ENCODE results near the gene ADPRHL1. TPM values are rescaled to one million over a fixed set of nuclear protein-coding genes. Genes with fewer than 3 reads are reported as not detected.

The ADPRHL1 gene
- total RNA-seq, 2 experiments from 2014 or later = 0.73 to 0.87 TPM

- no peak for DNase-seq
- Mint-ChIP-seq H3K4me3 (peak overlapping the region; percentile 13), H3K27me3 (ENCODE audit: low read depth) (peaks cover 18% of the 10 kb centered on the region), H3K27ac (no peak overlapping the region), H3K9me3 (ENCODE audit: insufficient read depth) (no peaks in the 10 kb centered on the region), H3K4me1 (ENCODE audit: low read depth) (no peaks in the 10 kb centered on the region), H3K36me3 (ENCODE audit: low read depth) (no peaks in the 10 kb centered on the region)
- ATAC-seq = no peak
- CTCF ChIA-PET = no interaction called here
- POLR2A ChIA-PET = no interaction called here
Measured at GRCh38 chr13:113364901-113365582, 88.2 kb downstream of the ADPRHL1 start.

GRCh38 chr13:113364311-113364889 lies 88.9 kb downstream of the ADPRHL1 start:
- ChIA-PET POLR2A (no interaction called here), CTCF (no interaction called here)
- Mint-ChIP-seq H3K4me1 (ENCODE audit: low read depth) (no peaks in the 10 kb centered on the region), H3K4me3 (no peak overlapping the region), H3K9me3 (ENCODE audit: insufficient read depth) (no peaks in the 10 kb centered on the region), H3K27me3 (ENCODE audit: low read depth) (peaks cover 18% of the 10 kb centered on the region), H3K36me3 (ENCODE audit: low read depth) (no peaks in the 10 kb centered on the region), H3K27ac (no peak overlapping the region)
- DNase-seq (no peak), ATAC-seq (no peak)

GRCh38 chr13:113361406-113361805 lies 91.9 kb downstream of the ADPRHL1 start:
- Mint-ChIP-seq H3K9me3 (ENCODE audit: insufficient read depth) (no peaks in the 10 kb centered on the region), H3K27me3 (ENCODE audit: low read depth) (peaks cover 21% of the 10 kb centered on the region), H3K36me3 (ENCODE audit: low read depth) (no peaks in the 10 kb centered on the region), H3K4me1 (ENCODE audit: low read depth) (no peaks in the 10 kb centered on the region), H3K4me3 (no peak overlapping the region), H3K27ac (no peak overlapping the region)
- CTCF ChIA-PET = no interaction called here
- POLR2A ChIA-PET = no interaction called here
- ATAC-seq = no peak
- DNase-seq = peak; percentile 16

- POLR2A ChIA-PET = no interaction called here
- Mint-ChIP-seq H3K4me3 (no peak overlapping the region), H3K27ac (no peak overlapping the region), H3K9me3 (ENCODE audit: insufficient read depth) (no peaks in the 10 kb centered on the region), H3K27me3 (ENCODE audit: low read depth) (peaks cover 18% of the 10 kb centered on the region), H3K36me3 (ENCODE audit: low read depth) (no peaks in the 10 kb centered on the region), H3K4me1 (ENCODE audit: low read depth) (no peaks in the 10 kb centered on the region)
- DNase-seq (no peak), ATAC-seq (no peak)
- CTCF ChIA-PET = no interaction called here
Measured at GRCh38 chr13:113360446-113360845, 92.8 kb downstream of the ADPRHL1 start.

- Mint-ChIP-seq H3K9me3 (ENCODE audit: insufficient read depth) (no peaks in the 10 kb centered on the region), H3K36me3 (ENCODE audit: low read depth) (no peaks in the 10 kb centered on the region), H3K4me1 (ENCODE audit: low read depth) (no peaks in the 10 kb centered on the region), H3K27ac (no peak overlapping the region), H3K4me3 (no peak overlapping the region), H3K27me3 (ENCODE audit: low read depth) (peaks cover 16% of the 10 kb centered on the region)
- ATAC-seq (no peak), DNase-seq (no peak)
- ChIA-PET CTCF (no interaction called here), POLR2A (no interaction called here)
Measured at GRCh38 chr13:113359571-113359970, 93.7 kb downstream of the ADPRHL1 start.

- CTCF ChIA-PET = no interaction called here
Measured at GRCh38 chr13:113358653-113359190, 94.6 kb downstream of the ADPRHL1 start.

GRCh38 chr13:113357529-113357928 lies 95.8 kb downstream of the ADPRHL1 start:
- ATAC-seq (no peak), DNase-seq (no peak)
- Mint-ChIP-seq H3K27me3 (ENCODE audit: low read depth) (peaks cover 10% of the 10 kb centered on the region), H3K36me3 (ENCODE audit: low read depth) (no peaks in the 10 kb centered on the region), H3K4me3 (no peak overlapping the region), H3K27ac (no peak overlapping the region), H3K9me3 (ENCODE audit: insufficient read depth) (no peaks in the 10 kb centered on the region), H3K4me1 (ENCODE audit: low read depth) (no peaks in the 10 kb centered on the region)
- POLR2A ChIA-PET = no interaction called here
- CTCF ChIA-PET = no interaction called here

More at GRCh38 chr13:113358653-113359190, 94.6 kb downstream of the ADPRHL1 start:
- Mint-ChIP-seq H3K9me3 (ENCODE audit: insufficient read depth) (no peaks in the 10 kb centered on the region), H3K36me3 (ENCODE audit: low read depth) (no peaks in the 10 kb centered on the region), H3K4me3 (no peak overlapping the region), H3K27me3 (ENCODE audit: low read depth) (peaks cover 16% of the 10 kb centered on the region), H3K27ac (no peak overlapping the region), H3K4me1 (ENCODE audit: low read depth) (no peaks in the 10 kb centered on the region)
- no peak for ATAC-seq
- POLR2A ChIA-PET = no interaction called here
- no peak for DNase-seq

GRCh38 chr13:113356596-113356995 lies 96.7 kb downstream of the ADPRHL1 start:
- Mint-ChIP-seq H3K36me3 (ENCODE audit: low read depth) (no peaks in the 10 kb centered on the region), H3K27ac (no peak overlapping the region), H3K27me3 (ENCODE audit: low read depth) (peaks cover 8% of the 10 kb centered on the region), H3K4me1 (ENCODE audit: low read depth) (no peaks in the 10 kb centered on the region), H3K4me3 (no peak overlapping the region), H3K9me3 (ENCODE audit: insufficient read depth) (no peaks in the 10 kb centered on the region)
- ChIA-PET POLR2A (no interaction called here), CTCF (no interaction called here)
- ATAC-seq = no peak
- no peak for DNase-seq

- H3K4me1 Mint-ChIP-seq (ENCODE audit: low read depth) = no peaks in the 10 kb centered on the region
- CTCF ChIA-PET = no interaction called here
- no peaks in the 10 kb centered on the region for H3K9me3 Mint-ChIP-seq (ENCODE audit: insufficient read depth)
Measured at GRCh38 chr13:113355621-113356020, 97.7 kb downstream of the ADPRHL1 start.

GRCh38 chr13:113354831-113355610 lies 98.3 kb downstream of the ADPRHL1 start:
- Mint-ChIP-seq H3K9me3 (ENCODE audit: insufficient read depth) (no peaks in the 10 kb centered on the region), H3K4me3 (no peak overlapping the region), H3K36me3 (ENCODE audit: low read depth) (no peaks in the 10 kb centered on the region), H3K27ac (no peak overlapping the region), H3K4me1 (ENCODE audit: low read depth) (no peaks in the 10 kb centered on the region), H3K27me3 (ENCODE audit: low read depth) (peaks cover 3% of the 10 kb centered on the region)
- no peak for ATAC-seq
- POLR2A ChIA-PET = no interaction called here
- CTCF ChIA-PET = no interaction called here
- DNase-seq = no peak

More at GRCh38 chr13:113355621-113356020, 97.7 kb downstream of the ADPRHL1 start:
- DNase-seq (no peak), ATAC-seq (no peak)
- H3K27me3 Mint-ChIP-seq (ENCODE audit: low read depth) = peaks cover 8% of the 10 kb centered on the region
- no peak overlapping the region for H3K27ac Mint-ChIP-seq
- H3K4me3 Mint-ChIP-seq = no peak overlapping the region
- no peaks in the 10 kb centered on the region for H3K36me3 Mint-ChIP-seq (ENCODE audit: low read depth)
- POLR2A ChIA-PET = interaction anchor here (0.5 kb wide), 1 partner anchor 297 kb away, joined by 4 read pairs; no protein-coding TSS in a partner anchor

GRCh38 chr13:113353254-113353653 lies 100.0 kb downstream of the ADPRHL1 start:
- H3K36me3 Mint-ChIP-seq (ENCODE audit: low read depth) = no peaks in the 10 kb centered on the region
- DNase-seq (no peak), ATAC-seq (no peak)
- no peak overlapping the region for H3K27ac Mint-ChIP-seq
- ChIA-PET POLR2A (no interaction called here), CTCF (no interaction called here)
- no peaks in the 10 kb centered on the region for H3K27me3 Mint-ChIP-seq (ENCODE audit: low read depth)
- H3K9me3 Mint-ChIP-seq (ENCODE audit: insufficient read depth) = no peaks in the 10 kb centered on the region
- no peaks in the 10 kb centered on the region for H3K4me1 Mint-ChIP-seq (ENCODE audit: low read depth)
- no peak overlapping the region for H3K4me3 Mint-ChIP-seq

GRCh38 chr13:113351514-113352026 lies 101.7 kb downstream of the ADPRHL1 start:
- Mint-ChIP-seq H3K4me3 (no peak overlapping the region), H3K9me3 (ENCODE audit: insufficient read depth) (no peaks in the 10 kb centered on the region), H3K27me3 (ENCODE audit: low read depth) (no peaks in the 10 kb centered on the region), H3K4me1 (ENCODE audit: low read depth) (no peaks in the 10 kb centered on the region), H3K36me3 (ENCODE audit: low read depth) (no peaks in the 10 kb centered on the region), H3K27ac (no peak overlapping the region)
- ChIA-PET POLR2A (no interaction called here), CTCF (no interaction called here)
- no peak for DNase-seq
- ATAC-seq = no peak

Data from activated CD8-positive, alpha-beta T cell treated with anti-CD3 and anti-CD28 coated beads, Interleukin-2, amount 10 ng/mL, durations not matched to agents 7 days and 5 days (primary cell).